OCI-LY7 (cell line): Measurements from ENCODE around the gene ZDHHC4. TPM values are rescaled to one million over a fixed set of nuclear protein-coding genes. Genes with fewer than 3 reads are reported as not detected.

ENCODE experiments used
- BruUV-seq: library from RNA; stranded (reverse); fragments of 400-500 nt; replicated peaks from 2 replicates; lab custom pipeline; 2021; lab: Mats Ljungman, UMichigan
- CTCF ChIA-PET: fragments of 300-600 bp; sonication (Branson Sonifier 250); formaldehyde crosslinking; loops from one replicate; lab custom pipeline; 2022; ENCODE audit warnings: antibody characterized with exemption; ENCODE audit not compliant: unreplicated experiment; lab: Charles Lee
- POLR2A ChIA-PET: fragments of 300-600 bp; sonication (Branson Sonifier 250); formaldehyde crosslinking; loops from one replicate; lab custom pipeline; 2022; ENCODE audit warnings: antibody characterized with exemption; lab: Charles Lee
- DNase-seq: peaks from one replicate; pipeline ENCODE4 v3.0.0-alpha.2; 2015; ENCODE audit warnings: low spot score
- H2AFZ ChIP-seq: fragments of 200-600 bp; sonication (generic), shearing (Covaris generic); 2 replicates; pipeline ENCODE4 v1.6.1; 2014; ENCODE audit warnings: mild to moderate bottlenecking, antibody characterized with exemption, low read length, moderate library complexity
- H3K27ac ChIP-seq: fragments of 200-600 bp; sonication (generic); 2 replicates; pipeline ENCODE4 v1.5.1; 2014; ENCODE audit warnings: mixed run types, low read depth, mild to moderate bottlenecking, moderate library complexity, low read length, inconsistent platforms; ENCODE audit not compliant: poor library complexity, severe bottlenecking
- H3K36me3 ChIP-seq: fragments of 200-600 bp; sonication (generic); 2 replicates; pipeline ENCODE4 v1.6.1; 2014; ENCODE audit warnings: mild to moderate bottlenecking, antibody characterized with exemption, low read length, moderate library complexity, mixed read lengths; ENCODE audit not compliant: insufficient read depth
- H3K4me1 ChIP-seq: fragments of 200-600 bp; sonication (generic); 2 replicates; pipeline ENCODE4 v1.5.1; 2014; ENCODE audit warnings: mild to moderate bottlenecking, low read length; ENCODE audit not compliant: insufficient read depth, poor library complexity, severe bottlenecking
- H3K4me2 ChIP-seq: fragments of 200-600 bp; sonication (generic); 2 replicates; pipeline ENCODE4 v1.6.1; 2014; ENCODE audit warnings: mild to moderate bottlenecking, low read length
- H3K4me3 ChIP-seq: fragments of 200-600 bp; sonication (generic); 2 replicates; pipeline ENCODE4 v1.5.1; 2014; ENCODE audit warnings: mild to moderate bottlenecking, low read depth, low read length; ENCODE audit not compliant: poor library complexity, severe bottlenecking
- H3K79me2 ChIP-seq: fragments of 200-600 bp; sonication (generic); 2 replicates; pipeline ENCODE4 v1.6.1; 2016; ENCODE audit warnings: low read depth, mild to moderate bottlenecking, low read length, moderate library complexity, mixed read lengths; ENCODE audit not compliant: insufficient read depth
- H3K9me2 ChIP-seq: fragments of 200-600 bp; sonication (generic); 2 replicates; pipeline ENCODE4 v1.6.1; 2016; ENCODE audit warnings: mild to moderate bottlenecking, low read length, mixed read lengths; ENCODE audit not compliant: insufficient read depth
- H3K9me3 ChIP-seq: fragments of 200-600 bp; sonication (generic); 2 replicates; pipeline ENCODE4 v1.6.1; 2014; ENCODE audit warnings: mild to moderate bottlenecking, mixed run types, low read length, mixed read lengths
- H4K20me1 ChIP-seq: fragments of 200-600 bp; sonication (generic); 2 replicates; pipeline ENCODE4 v1.6.1; 2014; ENCODE audit warnings: mild to moderate bottlenecking, antibody characterized with exemption, low read length, moderate library complexity, mixed read lengths; ENCODE audit not compliant: insufficient read depth
- EZH2phosphoT487 ChIP-seq: fragments of 200-600 bp; sonication (generic); IDR thresholded peaks from 2 replicates; pipeline ENCODE4 v1.6.1; 2018; ENCODE audit warnings: low read depth, borderline replicate concordance, mild to moderate bottlenecking, mixed run types, antibody characterized with exemption, low read length, moderate library complexity, mixed read lengths
- intact Hi-C: fragments of 100-400 bp; cut with micrococcal nuclease; formaldehyde crosslinking; loops from one replicate; pipeline ENCODE4 v1.10.0; 2022; ENCODE audit not compliant: unreplicated experiment
- total RNA-seq, 2 experiments: library from RNA; depleted of rRNA in 1 of 2; stranded (reverse); fragments of >200 nt in 1 of 2; shearing (Covaris generic) in 1 of 2; gene quantifications; 2 replicates each; pipeline ENCODE4 v1.2.3, GENCODE V29; 2014 to 2022
- TF ChIP-seq, protein P1 (sequence below): fragments of 200-600 bp; sonication (generic); conservative IDR thresholded peaks from 2 replicates; pipeline ENCODE4 v1.5.1; 2014; ENCODE audit warnings: mild to moderate bottlenecking, antibody characterized with exemption, low read length, moderate library complexity, mixed read lengths

The ZDHHC4 gene
- total RNA-seq, 2 experiments from 2014 or later = 76.4 to 92.7 TPM

DNA sequence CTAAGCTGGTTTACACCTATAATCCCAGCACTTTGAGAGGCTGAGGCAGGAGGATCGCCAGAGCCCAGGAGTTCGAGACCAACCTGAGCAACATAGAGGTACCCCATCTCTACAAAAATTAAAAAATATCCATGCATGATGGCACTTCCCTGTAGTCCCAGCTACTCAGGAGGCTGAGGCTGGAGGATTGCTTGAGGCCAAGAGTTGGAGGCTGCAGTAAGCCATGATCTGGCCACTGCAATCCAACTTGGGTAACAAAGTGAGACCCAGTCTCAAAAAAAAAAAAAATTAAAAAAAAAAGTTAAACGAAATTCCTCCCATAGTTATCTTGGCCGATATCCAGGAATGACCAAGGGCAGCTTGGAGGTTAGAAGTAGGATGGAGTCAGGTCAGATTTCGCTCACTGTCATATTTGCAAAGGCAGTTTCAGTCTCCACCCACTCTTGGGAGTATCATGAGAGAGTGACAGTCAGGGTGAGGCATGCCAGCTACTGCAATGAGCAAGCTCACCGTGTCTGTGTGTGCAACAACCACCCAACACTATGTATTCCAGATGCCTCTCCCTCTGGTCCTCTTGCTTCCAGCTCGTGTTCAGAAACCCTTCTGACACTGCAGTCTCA is 6.0 kb upstream of the ZDHHC4 start:
- intact Hi-C loops = no loop called here
- no TSS peak for BruUV-seq
- Histone ChIP-seq H3K9me2 (no peaks in the 10 kb centered on the region), H3K36me3 (no peaks in the 10 kb centered on the region), H3K4me3 (no peak overlapping the region), H3K79me2 (no peaks in the 10 kb centered on the region), H3K4me2 (no peak overlapping the region), H3K4me1 (peaks cover 28% of the 10 kb centered on the region), H3K27ac (no peak overlapping the region), H2AFZ (no peak overlapping the region), H3K9me3 (peaks cover 11% of the 10 kb centered on the region; the same call in 1 of the 2 replicates), H4K20me1 (no peaks in the 10 kb centered on the region)
- DNase-seq = no peak
- TF ChIP-seq, protein P1, sequence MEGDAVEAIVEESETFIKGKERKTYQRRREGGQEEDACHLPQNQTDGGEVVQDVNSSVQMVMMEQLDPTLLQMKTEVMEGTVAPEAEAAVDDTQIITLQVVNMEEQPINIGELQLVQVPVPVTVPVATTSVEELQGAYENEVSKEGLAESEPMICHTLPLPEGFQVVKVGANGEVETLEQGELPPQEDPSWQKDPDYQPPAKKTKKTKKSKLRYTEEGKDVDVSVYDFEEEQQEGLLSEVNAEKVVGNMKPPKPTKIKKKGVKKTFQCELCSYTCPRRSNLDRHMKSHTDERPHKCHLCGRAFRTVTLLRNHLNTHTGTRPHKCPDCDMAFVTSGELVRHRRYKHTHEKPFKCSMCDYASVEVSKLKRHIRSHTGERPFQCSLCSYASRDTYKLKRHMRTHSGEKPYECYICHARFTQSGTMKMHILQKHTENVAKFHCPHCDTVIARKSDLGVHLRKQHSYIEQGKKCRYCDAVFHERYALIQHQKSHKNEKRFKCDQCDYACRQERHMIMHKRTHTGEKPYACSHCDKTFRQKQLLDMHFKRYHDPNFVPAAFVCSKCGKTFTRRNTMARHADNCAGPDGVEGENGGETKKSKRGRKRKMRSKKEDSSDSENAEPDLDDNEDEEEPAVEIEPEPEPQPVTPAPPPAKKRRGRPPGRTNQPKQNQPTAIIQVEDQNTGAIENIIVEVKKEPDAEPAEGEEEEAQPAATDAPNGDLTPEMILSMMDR = no peak
- no peak for TF ChIP-seq EZH2phosphoT487
- ChIA-PET CTCF (interaction anchor here (0.6 kb wide), 1 partner anchor 14 kb away, joined by 5 read pairs; no protein-coding TSS in a partner anchor), POLR2A (interaction anchor here (0.5 kb wide), 2 partner anchors 25 to 1803 kb away, joined by 3 read pairs; no protein-coding TSS in a partner anchor)

DNA sequence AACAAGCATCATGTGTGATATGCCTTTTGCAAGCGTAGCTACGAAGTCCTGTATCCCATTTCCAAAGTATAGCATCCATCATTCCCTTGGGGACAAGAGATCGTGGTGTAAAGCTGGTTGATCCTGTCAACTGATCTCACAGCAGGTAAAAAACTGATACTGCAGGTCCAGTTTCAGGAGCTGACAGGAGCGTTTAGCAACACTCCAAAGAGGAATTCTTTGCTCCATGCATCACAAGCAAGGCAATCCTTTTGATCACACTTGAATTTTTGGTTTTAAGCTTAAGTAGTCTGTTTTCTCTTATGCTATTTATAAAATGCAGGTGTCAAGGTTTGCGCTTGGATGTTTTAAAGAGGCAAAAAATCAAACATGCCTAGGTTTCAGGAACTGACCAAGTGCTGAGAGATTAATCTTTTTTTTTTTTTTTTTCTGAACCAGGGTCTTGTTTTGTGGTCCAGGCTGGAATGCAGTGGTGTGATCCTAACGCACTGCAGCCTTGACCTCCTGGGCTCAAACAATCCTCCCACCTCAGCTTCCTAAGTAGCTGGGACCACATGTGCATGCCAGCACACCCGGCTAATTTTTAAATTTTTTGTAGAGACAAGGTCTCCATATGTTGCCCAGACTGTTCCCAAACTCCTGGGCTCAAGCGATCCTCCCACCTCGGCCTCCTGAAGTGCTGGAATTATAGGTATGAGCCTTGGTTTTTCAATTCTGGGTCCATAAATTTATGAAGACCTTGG is 1.8 kb upstream of the ZDHHC4 start:
- no peak overlapping the region for H3K4me3 ChIP-seq
- TF ChIP-seq, protein P1 = no peak
- TF ChIP-seq EZH2phosphoT487 = no peak
- H3K9me3 ChIP-seq = 0 out of 2 replicates have a peak, but pooled peaks cover 6% of the 10 kb centered on the region
- H2AFZ ChIP-seq = no peak overlapping the region
- POLR2A ChIA-PET = interaction anchor here (0.5 to 2.0 kb wide), 8 partner anchors 15 to 122 kb away, joined by 3 to 8 read pairs (median 5); partner anchors contain the start of gene INTS15
- peak overlapping the region; percentile 52 for H3K4me2 ChIP-seq
- no peaks in the 10 kb centered on the region for H4K20me1 ChIP-seq
- no peaks in the 10 kb centered on the region for H3K9me2 ChIP-seq
- H3K27ac ChIP-seq = peak overlapping the region; percentile 19
- peaks cover 53% of the 10 kb centered on the region for H3K4me1 ChIP-seq
- intact Hi-C loops = no loop called here
- H3K79me2 ChIP-seq = peaks cover 17% of the 10 kb centered on the region; the same call in 1 of the 2 replicates
- CTCF ChIA-PET = interaction anchor here (0.7 to 1.2 kb wide), 2 partner anchors 15 to 16 kb away, joined by 3 to 4 read pairs; no protein-coding TSS in a partner anchor
- H3K36me3 ChIP-seq = peaks cover 4% of the 10 kb centered on the region; the same call in 1 of the 2 replicates
- no TSS peak for BruUV-seq
- no peak for DNase-seq
